SK-N-SH (cell line): Measurements from ENCODE around the gene ITGAE.

ENCODE experiments used
- CTCF ChIP-seq: fragments of 200-600 bp; sonication (generic); IDR thresholded peaks from 2 replicates; pipeline ENCODE4 v1.6.1; 2017; ENCODE audit warnings: antibody characterized with exemption, mild to moderate bottlenecking, moderate library complexity
- EP300 ChIP-seq, 2 experiments: IDR thresholded peaks; 2 replicates each; pipeline versions ENCODE4 v1.4.0 to v1.6.1; 2012; ENCODE audit warnings: borderline replicate concordance in 1 of 2, low read depth in 1 of 2, low read length in 1 of 2
- TAF1 ChIP-seq: IDR thresholded peaks from 2 replicates; pipeline ENCODE4 v1.6.1; 2012; ENCODE audit warnings: low read depth, mild to moderate bottlenecking, low read length, moderate library complexity, borderline replicate concordance
- USF2 ChIP-seq: fragments of 150-350 bp; IDR thresholded peaks from 2 replicates; pipeline ENCODE4 v1.6.1; 2017; ENCODE audit warnings: antibody characterized with exemption, low read length, low read depth, borderline replicate concordance
- TF ChIP-seq, protein P1 (sequence below): IDR thresholded peaks from 2 replicates; pipeline ENCODE4 v1.6.1; 2012; ENCODE audit warnings: mild to moderate bottlenecking, low read depth, low read length, moderate library complexity

DNA sequence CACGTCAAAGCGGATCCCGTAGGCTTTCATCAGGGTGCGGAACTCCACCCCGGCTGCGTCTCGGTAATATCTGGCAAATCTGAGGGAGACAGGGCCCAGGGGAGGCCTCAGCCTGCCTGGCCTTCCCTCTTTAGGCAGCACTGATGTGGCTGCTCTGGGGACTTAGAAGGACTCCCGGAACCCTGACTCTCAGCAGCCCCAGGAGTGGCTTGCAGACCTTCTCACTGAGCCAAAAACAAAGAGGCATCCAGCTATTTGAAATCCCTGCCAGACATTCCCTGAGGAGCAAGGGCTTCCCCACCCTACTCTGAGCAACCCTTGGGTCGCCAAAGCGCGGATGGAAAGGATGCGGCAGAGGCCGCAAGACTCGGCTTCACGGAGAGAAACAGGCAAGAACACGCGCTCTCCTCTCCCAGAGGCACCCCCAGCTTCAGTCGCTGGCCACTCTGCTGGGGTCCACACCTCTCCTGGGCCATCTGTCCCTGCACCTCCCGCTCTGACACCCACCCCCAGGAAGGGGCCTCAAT, 112.9 kb downstream of the ITGAE start:
- no peak for TF ChIP-seq CTCF
- TF ChIP-seq, protein P1, sequence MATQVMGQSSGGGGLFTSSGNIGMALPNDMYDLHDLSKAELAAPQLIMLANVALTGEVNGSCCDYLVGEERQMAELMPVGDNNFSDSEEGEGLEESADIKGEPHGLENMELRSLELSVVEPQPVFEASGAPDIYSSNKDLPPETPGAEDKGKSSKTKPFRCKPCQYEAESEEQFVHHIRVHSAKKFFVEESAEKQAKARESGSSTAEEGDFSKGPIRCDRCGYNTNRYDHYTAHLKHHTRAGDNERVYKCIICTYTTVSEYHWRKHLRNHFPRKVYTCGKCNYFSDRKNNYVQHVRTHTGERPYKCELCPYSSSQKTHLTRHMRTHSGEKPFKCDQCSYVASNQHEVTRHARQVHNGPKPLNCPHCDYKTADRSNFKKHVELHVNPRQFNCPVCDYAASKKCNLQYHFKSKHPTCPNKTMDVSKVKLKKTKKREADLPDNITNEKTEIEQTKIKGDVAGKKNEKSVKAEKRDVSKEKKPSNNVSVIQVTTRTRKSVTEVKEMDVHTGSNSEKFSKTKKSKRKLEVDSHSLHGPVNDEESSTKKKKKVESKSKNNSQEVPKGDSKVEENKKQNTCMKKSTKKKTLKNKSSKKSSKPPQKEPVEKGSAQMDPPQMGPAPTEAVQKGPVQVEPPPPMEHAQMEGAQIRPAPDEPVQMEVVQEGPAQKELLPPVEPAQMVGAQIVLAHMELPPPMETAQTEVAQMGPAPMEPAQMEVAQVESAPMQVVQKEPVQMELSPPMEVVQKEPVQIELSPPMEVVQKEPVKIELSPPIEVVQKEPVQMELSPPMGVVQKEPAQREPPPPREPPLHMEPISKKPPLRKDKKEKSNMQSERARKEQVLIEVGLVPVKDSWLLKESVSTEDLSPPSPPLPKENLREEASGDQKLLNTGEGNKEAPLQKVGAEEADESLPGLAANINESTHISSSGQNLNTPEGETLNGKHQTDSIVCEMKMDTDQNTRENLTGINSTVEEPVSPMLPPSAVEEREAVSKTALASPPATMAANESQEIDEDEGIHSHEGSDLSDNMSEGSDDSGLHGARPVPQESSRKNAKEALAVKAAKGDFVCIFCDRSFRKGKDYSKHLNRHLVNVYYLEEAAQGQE, result no peak
- no peak for TF ChIP-seq TAF1
- TF ChIP-seq USF2, result no peak
- TF ChIP-seq EP300 (IDR thresholded peaks at IDR 0.05; ENCODE audit: borderline replicate concordance in 1 of 2, low read depth in 1 of 2, low read length in 1 of 2), result no peak
